Cardiac fibroblast (primary cell): Measurements from ENCODE around the gene SDK2.

Experiments used
- DNase-seq, 2 donors: peaks; one replicate each; pipeline versions ENCODE4 v3.0.0 to v3.0.0-alpha.2; 2010; ENCODE audit warnings: low read depth in 2 of 2
- H3K4me3 ChIP-seq, 2 donors: replicated peaks in 1 of 2; 1 replicate in 1 of 2; 2 replicates in 1 of 2; pipeline ENCODE4 v1.5.1; 2011; ENCODE audit warnings: low read depth in 2 of 2, low read length in 2 of 2, mild to moderate bottlenecking in 2 of 2, moderate library complexity in 1 of 2
- CTCF ChIP-seq: IDR thresholded peaks from one replicate; pipeline ENCODE4 v1.5.1; 2011; ENCODE audit warnings: low read depth, mild to moderate bottlenecking, low read length, inconsistent platforms

The SDK2 gene

GRCh38 chr17:73686961-73687360, 42.7 kb upstream of the SDK2 start:
- DNase-seq: no peak
- no peak overlapping the region for H3K4me3 ChIP-seq
- TF ChIP-seq CTCF: no peak

GRCh38 chr17:73686126-73686525, 41.9 kb upstream of the SDK2 start:
- TF ChIP-seq CTCF: no peak
- DNase-seq: no peak
- H3K4me3 ChIP-seq: no peak overlapping the region

- no peak overlapping the region for H3K4me3 ChIP-seq
- no peak for DNase-seq
- TF ChIP-seq CTCF: no peak
Measured at GRCh38 chr17:73684183-73684582, 39.9 kb upstream of the SDK2 start.

- no peak for DNase-seq
- TF ChIP-seq CTCF: no peak
- H3K4me3 ChIP-seq: no peak overlapping the region
Measured at GRCh38 chr17:73683771-73684170, 39.5 kb upstream of the SDK2 start.

GRCh38 chr17:73681946-73682345, 37.7 kb upstream of the SDK2 start:
- no peak overlapping the region for H3K4me3 ChIP-seq
- no peak for TF ChIP-seq CTCF
- no peak for DNase-seq

GRCh38 chr17:73679476-73679875, 35.2 kb upstream of the SDK2 start:
- no peak overlapping the region for H3K4me3 ChIP-seq
- TF ChIP-seq CTCF: no peak
- no peak for DNase-seq

GRCh38 chr17:73678999-73679398, 34.8 kb upstream of the SDK2 start:
- H3K4me3 ChIP-seq: no peak overlapping the region
- DNase-seq: no peak
- no peak for TF ChIP-seq CTCF
